NB4 (cell line): ENCODE data around the gene SEMA4G.

Experiments
- DNase-seq: peaks from one replicate; pipeline ENCODE4 v3.0.0; 2010; ENCODE audit warnings: low read depth
- H3K4me3 ChIP-seq: one replicate; pipeline ENCODE4 v1.5.1; 2011; ENCODE audit warnings: mild to moderate bottlenecking, low read depth, low read length, moderate library complexity
- CTCF ChIP-seq: IDR thresholded peaks from one replicate; pipeline ENCODE4 v1.5.1; 2012; ENCODE audit warnings: low read depth, low read length
- MYC ChIP-seq: IDR thresholded peaks from 2 replicates; pipeline ENCODE4 v1.6.1; 2011; ENCODE audit warnings: low read depth, low read length
- POLR2A ChIP-seq: IDR thresholded peaks from 2 replicates; pipeline ENCODE4 v1.6.1; 2011; ENCODE audit warnings: mild to moderate bottlenecking; ENCODE audit not compliant: insufficient read length; ENCODE audit errors: extremely low read depth
- TF ChIP-seq, protein P1 (sequence below): IDR thresholded peaks from 2 replicates; pipeline ENCODE4 v1.6.1; 2011; ENCODE audit warnings: low read depth, low read length

The SEMA4G gene

DNA sequence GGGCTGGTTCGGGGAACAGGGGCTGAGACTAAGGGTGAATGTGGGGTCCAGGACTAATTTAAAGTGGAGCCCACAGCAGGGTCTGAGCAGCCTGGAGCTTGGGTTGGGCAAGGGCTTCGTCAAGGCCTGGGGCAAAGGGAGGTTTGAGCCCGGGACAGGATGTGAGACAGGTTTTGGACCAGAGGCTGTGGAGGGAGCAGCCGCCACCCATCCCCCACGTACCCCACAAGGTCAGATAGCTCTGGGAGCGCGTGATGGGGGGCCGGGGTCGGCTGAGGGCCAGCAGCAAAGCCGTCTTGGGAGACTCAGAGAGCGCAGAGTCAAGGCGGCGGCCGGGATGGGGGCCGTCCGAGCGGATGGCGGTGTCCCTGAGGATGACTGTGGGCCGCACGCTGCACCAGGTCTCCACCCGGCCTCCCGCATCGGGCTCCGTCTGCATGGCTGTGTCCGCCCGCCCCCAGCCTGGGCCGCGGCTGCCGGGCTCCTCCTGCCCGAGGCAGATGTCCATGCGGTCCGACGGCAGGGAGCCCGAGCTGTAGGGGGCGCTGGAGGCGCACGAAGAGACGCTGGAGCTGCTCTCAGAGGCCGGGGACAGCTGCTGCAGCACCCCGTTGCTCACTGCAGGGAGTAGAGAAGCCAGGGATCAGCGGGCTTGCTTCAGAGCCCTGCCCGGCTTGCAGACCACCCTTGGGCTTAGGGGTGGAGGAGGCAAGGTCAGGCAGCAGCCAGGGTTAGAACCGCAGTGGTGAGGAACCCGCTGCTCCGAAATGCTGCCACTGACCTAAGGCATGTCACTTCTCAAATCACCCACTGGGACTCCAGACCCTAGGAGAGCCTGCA lies 49.5 kb downstream of the SEMA4G start:
- peak; percentile 81 for TF ChIP-seq CTCF
- peak; percentile 96 for TF ChIP-seq MYC
- peak; percentile 26 for TF ChIP-seq POLR2A
- TF ChIP-seq, protein P1, sequence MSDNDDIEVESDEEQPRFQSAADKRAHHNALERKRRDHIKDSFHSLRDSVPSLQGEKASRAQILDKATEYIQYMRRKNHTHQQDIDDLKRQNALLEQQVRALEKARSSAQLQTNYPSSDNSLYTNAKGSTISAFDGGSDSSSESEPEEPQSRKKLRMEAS: peak; percentile 92
- DNase-seq: peak; percentile 93
- H3K4me3 ChIP-seq: peak overlapping the region; percentile 42
